CD4-positive, alpha-beta T cell treated with Interleukin-4 for 1 hour (primary cell): ENCODE measurements around the gene ORC6.
"Not testable (repeated sequence)": the region's sequence is repeated elsewhere in the genome, so short reads cannot be mapped to it uniquely, and the experiment has no call there.

Experiments used
- DNase-seq, 2 donors: peaks; one replicate each; pipeline ENCODE4 v3.0.0-alpha.2; 2020 to 2022

ORC6 gene, protein sequence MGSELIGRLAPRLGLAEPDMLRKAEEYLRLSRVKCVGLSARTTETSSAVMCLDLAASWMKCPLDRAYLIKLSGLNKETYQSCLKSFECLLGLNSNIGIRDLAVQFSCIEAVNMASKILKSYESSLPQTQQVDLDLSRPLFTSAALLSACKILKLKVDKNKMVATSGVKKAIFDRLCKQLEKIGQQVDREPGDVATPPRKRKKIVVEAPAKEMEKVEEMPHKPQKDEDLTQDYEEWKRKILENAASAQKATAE

DNA sequence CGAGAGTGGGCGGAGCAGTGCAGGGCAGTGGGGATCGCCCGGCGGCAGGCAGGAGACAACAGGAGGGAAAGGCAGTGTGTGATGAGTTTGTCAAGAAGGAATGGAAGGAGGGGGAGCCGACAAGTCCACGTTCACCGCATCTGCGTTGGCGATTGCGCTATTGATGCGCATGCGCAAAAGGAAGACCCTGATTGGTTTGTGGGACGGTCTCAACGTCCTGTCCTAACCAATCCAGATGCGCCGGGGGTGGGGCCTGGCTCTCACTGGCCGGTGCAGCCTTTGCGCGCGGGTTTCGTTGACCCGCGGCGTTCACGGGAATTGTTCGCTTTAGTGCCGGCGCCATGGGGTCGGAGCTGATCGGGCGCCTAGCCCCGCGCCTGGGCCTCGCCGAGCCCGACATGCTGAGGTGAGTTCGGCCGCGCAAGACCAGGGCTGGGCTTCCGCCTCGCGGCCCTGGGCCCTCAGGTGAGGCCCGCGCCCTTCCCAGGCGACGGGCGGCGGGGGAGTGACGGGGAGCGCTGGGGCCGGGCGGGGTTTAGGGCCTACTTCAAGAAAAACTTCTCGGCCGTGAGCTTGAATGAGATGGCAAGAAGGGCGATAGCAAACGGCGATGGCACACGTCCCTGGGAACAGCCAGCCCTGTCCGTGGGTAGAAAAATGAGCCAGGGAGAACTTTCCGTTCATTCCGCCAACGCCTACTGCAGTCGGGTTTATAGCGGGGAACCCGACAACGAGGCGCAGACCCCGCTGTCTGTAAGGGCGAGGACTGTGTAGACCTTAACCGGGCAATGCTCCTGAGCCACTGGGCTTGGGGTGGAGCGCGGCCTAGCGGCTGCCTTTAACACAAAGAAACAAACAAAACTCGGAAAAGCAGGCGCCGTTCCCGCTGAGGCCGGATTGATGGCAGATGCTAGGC, at the start of gene ORC6:
Gene ORC6 (plus strand): TSS at position 295 of the 916 bp plus-strand sequence. CDS start 47 bp downstream, at position 342.
- DNase-seq: peak; percentile 96

DNA sequence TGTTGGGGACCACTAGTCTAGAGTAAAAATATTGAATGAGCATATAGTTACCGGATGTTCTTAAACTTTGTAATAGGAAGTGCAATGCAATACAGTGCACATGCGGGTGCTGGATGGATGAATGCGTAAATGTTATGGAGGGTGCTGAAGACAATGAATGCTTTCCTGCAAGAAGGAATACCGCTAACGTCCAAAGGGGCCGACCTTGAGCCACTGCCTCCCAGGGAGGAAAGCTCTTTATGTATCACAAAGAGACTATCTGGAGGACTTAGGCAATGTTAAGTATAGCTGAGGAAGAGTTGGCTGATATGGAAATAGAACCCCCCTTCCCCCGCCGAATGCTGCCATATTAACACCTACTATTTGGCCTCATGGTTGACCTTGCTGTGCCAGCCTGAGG, 40.8 kb upstream of the ORC6 start:
- DNase-seq: no peak

DNA sequence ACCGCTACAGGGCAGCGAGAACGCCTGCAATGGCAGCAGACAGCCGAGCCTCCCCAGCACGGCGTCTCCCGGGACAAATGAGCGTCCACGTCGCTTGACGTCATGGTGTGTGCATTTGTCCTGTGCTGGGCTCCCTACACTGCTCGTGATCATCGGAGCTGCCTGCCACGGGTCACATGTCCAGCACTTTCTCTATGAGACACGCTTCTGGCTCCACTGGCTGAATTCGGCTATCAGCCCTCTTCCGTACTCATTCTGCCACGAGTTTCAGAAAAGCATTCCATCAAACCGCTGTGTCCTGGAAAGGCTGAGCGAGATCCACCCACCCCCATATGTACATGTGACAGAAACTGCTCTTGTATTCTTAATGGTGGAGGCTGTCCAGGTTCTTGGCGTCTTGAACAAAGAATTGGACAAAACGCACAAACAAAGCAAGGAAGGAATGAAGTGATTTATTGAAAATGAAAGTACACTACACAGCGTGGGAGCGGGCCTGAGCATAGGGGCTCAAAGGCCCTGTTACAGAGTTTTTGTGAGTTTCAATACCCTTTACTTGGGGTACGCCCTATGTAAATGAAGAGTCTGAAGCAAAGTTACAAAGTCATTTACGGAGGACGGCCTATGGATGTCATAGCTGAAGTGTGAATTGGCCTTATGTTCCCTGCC, 39.7 kb upstream of the ORC6 start:
- DNase-seq: no peak

DNA sequence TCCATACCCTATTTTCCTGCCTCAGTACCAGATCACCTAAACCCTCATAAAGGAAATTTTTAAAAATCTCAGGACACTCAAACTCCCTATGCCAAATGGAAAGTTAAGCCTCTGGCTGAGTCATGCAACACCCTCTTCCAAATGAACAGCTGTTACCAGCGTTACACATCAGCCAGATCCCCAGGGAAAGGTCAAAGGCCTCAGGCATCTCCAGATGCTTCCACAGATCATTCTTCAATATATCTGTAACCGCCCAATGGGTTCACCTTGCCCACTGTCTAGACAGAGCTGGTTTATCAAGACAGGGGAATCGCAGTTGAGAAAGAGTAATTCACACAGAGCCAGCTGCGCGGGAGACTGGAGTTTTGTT, 39.2 kb upstream of the ORC6 start:
- no peak for DNase-seq

DNA sequence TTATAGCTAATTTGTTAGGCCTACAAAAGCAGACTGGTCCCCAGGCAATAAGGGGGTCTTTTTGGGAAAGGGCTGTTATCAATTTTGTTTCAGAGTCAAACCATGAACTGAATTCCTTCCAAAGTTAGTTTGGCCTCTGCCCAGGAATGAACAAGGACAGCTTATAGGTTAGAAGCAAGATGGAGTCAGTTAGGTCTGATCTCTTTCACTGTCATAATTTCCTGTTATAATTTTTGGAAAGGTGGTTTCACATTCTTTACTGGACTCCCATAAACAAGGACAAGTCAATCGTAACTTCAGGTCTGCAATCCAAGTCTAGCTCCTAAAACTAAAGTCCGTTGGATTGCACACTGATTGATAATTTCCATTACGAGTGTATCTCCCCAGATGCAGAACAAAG, 38.2 kb upstream of the ORC6 start:
- DNase-seq: no peak

DNA sequence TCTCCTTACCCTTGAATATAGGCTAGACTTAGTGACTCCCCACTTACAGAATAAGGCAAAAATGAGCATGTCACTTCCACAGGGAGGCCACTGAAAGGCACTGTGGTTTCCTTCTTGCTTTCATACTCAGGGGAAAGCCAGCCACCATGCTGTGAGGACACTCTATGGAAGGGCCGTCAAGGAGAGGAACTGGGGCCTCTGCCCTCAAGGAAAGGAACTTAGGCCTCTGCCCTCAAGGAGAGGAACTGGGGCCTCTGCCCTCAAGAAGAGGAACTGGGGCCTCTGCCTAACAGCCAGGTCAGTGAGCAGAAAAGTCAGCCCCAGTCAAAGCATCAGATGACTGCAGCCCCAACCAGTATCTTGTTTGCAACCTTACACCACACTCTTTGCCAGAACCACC, 30.5 kb upstream of the ORC6 start:
- peak; percentile 26 to 74 for DNase-seq

DNA sequence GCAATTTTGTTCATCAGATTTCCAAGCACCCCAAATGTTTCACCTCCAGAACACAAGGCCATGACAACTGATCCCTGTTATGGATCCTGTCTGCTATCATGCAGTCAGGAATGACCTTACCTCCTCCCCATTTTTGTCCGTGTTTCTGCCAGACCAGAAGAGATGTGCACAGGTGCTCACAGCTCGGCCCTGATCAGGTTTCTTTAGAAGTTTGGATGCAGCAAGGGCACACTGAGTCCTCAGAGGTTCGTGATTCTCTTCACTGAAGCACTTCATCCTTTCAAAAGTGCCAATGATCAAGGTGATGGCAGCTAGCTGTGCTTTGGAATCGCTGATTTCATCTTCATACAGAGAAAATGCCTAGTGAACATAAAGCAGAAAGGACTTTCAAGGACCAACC, 27.3 kb upstream of the ORC6 start:
- DNase-seq: no peak

DNA sequence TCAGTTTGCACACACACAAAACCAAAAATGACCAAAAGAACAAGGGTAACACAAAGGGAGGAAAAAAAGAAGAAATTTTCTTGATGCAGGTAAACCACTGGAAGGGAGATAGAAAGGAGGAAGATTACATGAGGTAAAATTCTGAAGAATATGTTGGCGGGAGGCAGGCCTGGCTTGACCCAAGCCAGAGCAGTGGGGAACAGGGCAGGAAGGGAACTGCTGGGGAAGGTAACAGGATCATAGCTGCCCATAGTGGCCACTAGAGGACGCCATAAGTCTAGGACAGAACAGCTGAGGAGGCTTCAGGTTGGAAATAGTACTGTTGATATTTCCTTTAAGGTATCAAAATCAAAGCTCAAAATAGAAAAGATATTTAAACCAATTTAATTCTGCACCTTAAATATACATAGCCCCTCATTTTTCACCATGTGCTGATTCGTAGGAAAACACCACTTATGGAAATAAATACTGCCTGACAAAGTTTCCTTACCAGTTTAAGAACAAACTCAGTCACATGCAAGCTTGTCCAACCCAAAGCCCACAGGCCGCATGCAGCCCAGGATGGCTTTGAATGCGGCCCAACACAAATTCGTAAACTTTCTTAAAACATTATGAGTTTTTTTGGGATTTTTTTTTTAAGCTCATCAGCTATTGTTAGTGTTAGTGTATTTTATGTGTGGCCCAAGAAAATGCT, 16.0 kb upstream of the ORC6 start:
- DNase-seq: peak; percentile 59 to 64

DNA sequence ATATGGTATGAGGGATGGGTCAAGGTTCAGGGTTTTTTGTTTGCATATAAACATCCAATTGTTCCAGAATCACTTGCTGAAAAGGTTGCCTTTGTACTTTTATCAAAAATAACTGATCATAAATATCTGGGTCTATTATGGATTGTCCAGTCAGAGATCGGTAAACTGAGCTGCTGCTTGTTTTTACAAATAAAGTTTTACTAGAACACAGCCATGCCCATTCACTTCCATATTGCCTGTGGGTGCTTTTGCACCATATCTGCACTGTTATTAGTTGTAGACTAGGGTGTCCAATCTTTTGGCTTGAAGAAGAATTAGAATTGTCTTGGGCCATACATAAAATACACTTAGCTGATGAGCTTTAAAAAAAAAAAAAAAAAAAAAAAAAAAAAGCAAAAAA, 11.5 kb upstream of the ORC6 start:
- DNase-seq: not testable (repeated sequence)

DNA sequence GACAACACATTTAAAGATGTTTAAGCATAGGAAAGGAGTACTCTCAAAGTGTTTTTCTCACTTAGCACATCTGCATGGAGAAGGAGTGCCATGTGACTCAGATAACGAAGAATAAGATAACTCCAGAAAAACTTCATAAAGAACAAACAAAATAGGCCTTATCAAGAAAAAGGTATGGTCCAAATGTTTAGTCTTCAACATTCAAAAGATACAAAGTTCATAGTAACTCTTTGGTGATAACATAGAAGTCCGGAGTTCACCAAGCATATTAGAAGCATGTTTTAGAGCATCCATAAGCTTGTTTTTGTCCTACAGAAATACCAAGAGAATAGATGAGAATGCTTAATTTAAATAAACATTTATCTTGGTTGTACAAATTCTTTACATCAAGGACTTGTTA, 7.6 kb upstream of the ORC6 start:
- DNase-seq: not testable (repeated sequence)

DNA sequence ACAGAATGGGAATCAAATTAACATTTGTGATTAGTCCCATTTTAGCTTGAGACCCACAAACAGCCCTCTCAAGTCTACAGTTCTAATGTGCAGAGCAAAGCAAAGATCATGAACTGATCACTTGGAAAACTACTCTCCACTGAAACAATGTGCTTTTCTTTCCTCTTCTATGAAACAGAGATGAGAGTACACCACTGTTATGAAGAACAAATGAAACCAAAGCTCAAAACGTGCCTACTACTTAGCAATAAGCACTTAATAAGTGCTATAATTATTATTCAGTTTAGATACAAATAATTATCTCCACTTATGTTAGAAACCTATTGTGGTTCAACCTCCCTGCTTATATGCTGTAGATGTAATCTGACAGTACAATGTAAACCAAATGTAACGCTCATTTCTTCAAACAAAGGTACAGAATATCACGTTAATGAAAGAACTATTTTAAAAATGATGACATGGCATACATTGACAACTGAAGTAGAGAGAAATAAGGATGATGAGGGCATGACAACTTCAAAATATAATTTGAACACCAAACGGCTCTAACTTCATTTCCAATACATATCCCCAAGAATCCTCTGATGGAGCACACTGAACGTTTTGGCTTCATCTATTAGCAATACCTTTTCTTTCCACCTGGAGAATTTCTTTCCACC, 2.5 kb upstream of the ORC6 start:
- DNase-seq: no peak

DNA sequence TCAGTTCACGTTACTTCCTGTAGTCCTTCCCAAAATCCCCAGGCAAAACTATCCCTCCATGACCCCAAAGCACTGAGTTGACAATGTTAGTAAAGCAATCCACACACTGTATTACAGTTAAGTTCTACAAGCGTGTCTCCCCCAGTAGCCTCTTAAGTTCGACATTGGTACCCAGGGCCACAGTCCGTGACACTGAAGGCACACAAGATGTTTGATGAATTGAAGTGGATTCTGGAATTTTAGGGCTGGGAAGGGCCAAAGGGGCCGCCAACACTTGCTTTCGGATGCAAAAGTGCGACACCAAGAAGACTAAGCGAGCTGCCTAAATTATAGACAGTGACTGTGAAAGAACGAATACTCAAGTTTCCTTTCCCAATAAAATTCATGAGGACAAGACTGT, 2.0 kb upstream of the ORC6 start:
- DNase-seq: no peak

DNA sequence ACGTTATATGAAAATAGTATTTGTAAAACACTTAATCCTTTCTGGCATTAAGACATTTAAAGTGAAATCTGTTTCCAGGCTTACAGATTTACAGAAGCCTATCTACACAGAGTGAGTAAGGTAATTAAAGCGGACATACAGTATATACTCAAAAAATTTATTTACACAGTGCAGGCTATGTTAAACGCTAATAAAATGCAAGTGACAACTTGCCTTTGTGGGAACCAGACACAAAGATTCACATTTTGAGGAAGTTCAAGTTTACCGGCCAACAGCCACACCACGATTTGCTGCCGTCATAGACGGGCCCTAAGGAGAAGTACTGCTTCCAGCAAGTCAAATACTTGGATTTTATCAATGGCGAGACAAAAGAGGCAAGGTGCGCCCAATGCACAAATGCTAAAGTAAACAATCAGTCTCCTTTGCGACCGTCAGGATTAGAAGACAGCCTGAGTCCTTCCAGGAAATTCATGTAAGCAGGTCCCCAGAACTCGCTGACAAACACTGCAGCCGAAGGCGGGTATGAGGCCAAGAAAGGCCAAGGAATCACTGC, 1.3 kb upstream of the ORC6 start:
- peak in 1 of 2 donors; percentile 72 for DNase-seq

DNA sequence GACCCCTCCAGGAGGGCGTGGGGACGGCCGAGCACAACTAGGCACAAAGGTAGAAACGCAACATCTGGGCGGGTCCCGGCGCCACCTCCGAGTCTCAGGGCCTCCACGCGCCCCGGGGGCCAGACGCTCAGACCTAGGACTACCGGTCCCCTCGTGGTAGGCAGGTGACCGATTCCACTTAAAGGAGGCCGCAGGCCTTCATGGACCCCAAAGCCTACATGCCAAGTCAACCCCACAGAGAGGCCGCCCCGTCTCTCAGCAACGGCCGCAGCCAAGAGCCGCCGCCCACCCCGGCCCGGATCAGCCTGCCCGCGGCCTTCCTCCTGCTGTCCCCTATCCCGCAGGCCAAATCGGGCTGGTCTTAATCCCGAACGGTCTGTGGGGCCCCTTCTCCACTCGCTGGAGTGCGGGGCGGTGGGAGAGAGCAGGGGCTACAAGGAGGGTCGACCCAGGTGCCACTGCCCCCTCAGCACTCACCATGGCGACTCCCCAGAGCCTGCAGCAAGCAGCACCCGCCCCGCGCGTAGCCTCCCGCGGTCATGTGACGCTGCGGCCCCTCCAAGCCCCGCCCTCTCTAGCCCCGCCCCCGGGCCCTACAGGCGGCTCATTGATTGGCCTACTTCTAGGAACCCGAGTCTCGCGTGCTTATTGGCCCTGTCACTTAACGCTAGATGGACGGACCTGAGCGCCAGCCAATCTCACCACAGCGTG, 650 bp upstream of the ORC6 start, which contains the start of gene VPS35:
Gene VPS35 (minus strand): TSS at position 525 of the 711 bp plus-strand sequence. CDS start 45 bp downstream, at position 480.
- DNase-seq: peak; percentile 99

DNA sequence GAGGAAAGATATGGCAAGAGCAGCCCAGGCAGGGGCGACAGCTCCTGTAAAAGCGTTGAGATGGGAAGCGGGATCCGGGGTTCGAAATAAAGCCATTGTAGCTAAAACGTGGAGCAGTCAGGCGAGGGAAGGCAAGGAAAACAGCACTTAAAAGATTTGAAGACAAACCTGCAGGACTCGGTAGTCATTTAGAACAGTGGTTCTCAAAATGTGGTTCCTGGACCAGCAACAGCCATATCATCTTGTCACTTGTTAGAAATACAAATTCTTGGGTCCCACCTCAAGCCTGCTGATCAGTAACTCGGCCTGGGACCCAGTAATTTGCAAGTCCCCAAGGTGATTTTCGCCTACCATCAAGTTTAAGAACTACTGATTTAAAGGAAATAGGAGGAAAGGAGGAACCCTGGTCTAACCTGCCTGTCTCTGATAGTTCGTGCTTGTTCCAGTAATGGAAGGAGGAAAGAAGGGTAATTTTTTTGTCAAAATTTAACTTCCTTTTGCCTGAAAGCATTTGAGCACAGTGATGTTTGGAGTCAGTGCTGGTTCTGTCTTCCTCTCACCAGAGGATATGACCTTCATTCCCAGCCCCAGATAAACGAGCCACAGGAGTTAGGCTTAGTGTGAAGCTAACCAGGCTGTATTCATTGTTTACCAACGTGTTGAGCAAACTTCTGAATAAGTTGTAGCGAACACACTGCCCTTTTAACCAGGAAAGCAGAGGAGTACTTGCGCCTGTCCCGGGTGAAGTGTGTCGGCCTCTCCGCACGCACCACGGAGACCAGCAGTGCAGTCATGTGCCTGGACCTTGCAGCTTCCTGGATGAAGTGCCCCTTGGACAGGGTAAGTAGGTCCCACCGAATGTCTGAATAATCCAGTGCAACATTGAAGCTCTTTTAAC, 1.1 kb downstream of the ORC6 start:
- no peak for DNase-seq

DNA sequence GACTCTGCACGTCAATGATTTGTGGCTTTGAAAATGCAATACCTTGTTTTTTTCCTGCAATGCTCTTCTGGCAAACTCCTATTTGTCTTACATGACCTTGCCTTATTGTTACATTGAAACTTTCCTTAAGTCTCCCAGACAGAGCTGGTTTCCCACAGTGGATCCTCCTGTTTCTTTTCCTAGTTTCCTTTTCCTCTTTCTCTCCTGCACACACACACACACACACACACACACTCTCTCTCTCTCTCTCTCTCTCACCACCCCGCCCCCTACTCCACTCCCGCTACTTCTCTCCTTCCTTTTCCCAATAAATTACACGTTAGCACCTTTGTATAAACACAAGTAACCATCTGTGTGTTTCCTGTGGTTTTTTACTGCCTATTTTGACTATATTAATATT, 2.3 kb downstream of the ORC6 start:
- no peak for DNase-seq

DNA sequence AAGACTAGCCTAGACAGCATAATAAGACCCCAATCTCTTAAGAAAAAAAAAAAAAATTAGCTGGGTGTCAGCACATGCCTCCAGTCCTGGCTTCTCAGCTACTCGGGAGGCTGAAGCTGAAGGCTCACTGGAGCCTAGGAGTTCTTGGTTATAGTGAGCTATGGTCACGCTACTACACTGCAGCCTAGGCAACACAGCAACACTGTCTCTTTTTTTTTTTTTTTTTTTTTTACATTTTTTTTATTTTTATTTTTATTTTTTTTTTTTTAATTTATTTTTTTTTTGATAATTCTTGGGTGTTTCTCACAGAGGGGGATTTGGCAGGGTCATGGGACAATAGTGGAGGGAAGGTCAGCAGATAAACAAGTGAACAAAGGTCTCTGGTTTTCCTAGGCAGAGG, 4.1 kb downstream of the ORC6 start:
- DNase-seq: no peak

DNA sequence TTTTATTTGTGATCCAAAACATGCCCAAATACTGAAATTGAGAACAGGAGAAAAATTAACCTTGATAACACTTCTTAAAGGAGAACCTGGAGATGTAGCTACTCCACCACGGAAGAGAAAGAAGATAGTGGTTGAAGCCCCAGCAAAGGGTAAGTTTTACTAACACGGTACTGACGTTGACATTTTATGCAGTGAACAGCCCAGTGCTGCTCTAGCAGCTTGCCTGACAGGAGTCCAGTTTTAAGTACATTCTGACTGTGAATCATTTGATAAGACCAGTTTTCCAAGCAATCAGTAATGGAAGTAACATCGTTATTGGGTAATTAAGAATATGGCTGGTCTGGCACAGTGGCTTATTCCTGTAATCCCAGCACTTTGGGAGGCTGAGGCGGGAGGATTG, 6.5 kb downstream of the ORC6 start:
- DNase-seq: no peak

DNA sequence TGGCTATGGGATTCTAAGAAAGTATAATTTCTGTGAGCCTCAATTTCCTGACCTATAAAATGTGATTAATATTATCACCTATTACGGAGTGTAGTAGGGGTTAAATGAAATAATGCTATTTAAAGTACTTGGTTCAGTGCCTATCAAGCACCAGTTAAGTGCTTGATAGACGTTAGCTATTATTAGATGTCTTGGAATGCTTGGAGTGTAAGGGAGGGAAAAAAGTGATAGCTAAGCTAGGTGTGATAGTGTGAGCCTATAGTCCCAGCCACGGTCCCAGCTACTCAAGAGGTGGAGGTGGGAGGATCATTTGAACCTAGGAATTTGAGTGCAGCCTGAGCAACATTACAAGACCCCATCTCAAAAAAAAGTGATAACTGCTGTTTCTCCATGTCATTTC, 7.5 kb downstream of the ORC6 start:
- DNase-seq: no peak

DNA sequence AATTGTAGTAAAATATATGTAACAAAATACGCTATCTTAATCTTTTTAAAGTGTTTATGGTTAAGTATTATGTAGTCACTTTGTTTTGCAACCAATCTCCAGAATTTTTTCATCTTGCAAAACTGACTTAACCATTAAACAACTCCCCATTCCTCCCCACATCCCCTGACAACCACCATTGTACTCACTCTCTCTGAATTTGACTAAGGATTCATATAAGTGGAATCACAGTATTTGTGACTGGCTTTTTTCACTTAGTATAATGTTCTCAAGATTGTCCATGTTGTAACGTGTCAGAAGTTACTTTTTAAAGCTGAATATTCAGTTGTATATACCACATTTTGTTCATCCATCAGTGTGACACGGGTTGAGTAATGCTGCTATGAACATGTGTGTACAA, 10.6 kb downstream of the ORC6 start:
- DNase-seq: no peak
